Neural cell (in vitro differentiated cells): Measurements from ENCODE around the gene SCYGR6. TPM values are rescaled to one million over a fixed set of nuclear protein-coding genes. Genes with fewer than 3 reads are reported as not detected.

ENCODE experiments used
- H2AFZ ChIP-seq: fragments of 200-600, 300-800 bp; sonication (generic), shearing (Covaris generic); 2 replicates; pipeline ENCODE4 v1.6.0; 2014; ENCODE audit warnings: low read depth, mild to moderate bottlenecking, antibody characterized with exemption, low read length, moderate library complexity
- H3F3A ChIP-seq: fragments of 200-600 bp; shearing (Covaris generic); 2 replicates; pipeline ENCODE4 v1.6.1; 2016; ENCODE audit warnings: mild to moderate bottlenecking, moderate library complexity, mixed read lengths, antibody characterized with exemption, low read length; ENCODE audit not compliant: insufficient read depth, poor library complexity, severe bottlenecking
- H3K27ac ChIP-seq: fragments of 200-600, 300-800 bp; sonication (generic), shearing (Covaris generic); 2 replicates; pipeline ENCODE4 v1.5.1; 2014; ENCODE audit warnings: mild to moderate bottlenecking, low read length, moderate library complexity
- H3K27me3 ChIP-seq: fragments of 300-800, 200-600 bp; sonication (generic), shearing (Covaris generic); 2 replicates; pipeline ENCODE4 v1.6.0; 2014; ENCODE audit warnings: mild to moderate bottlenecking, low read depth, low read length, moderate library complexity; ENCODE audit not compliant: insufficient read depth
- H3K36me3 ChIP-seq: fragments of 300-800, 200-600 bp; sonication (generic), shearing (Covaris generic); 2 replicates; pipeline ENCODE4 v1.5.1; 2014; ENCODE audit warnings: mild to moderate bottlenecking, antibody characterized with exemption, low read length, moderate library complexity; ENCODE audit not compliant: insufficient read depth
- H3K4me2 ChIP-seq: fragments of 300-800, 200-600 bp; sonication (generic), shearing (Covaris generic); 2 replicates; pipeline ENCODE4 v1.6.0; 2014; ENCODE audit warnings: mild to moderate bottlenecking, low read length
- H3K4me3 ChIP-seq: fragments of 300-800, 200-600 bp; sonication (generic), shearing (Covaris generic); 2 replicates; pipeline ENCODE4 v1.5.1; 2014; ENCODE audit warnings: mild to moderate bottlenecking, low read length, moderate library complexity
- H3K79me2 ChIP-seq: fragments of 200-600 bp; shearing (Covaris generic); replicated peaks from 2 replicates; pipeline ENCODE4 v1.6.0; 2014; ENCODE audit warnings: mild to moderate bottlenecking, low read length, moderate library complexity; ENCODE audit not compliant: insufficient read depth
- H3K9ac ChIP-seq: fragments of 300-800, 200-600 bp; sonication (generic), shearing (Covaris generic); 2 replicates; pipeline ENCODE4 v1.6.1; 2016; ENCODE audit warnings: mild to moderate bottlenecking, low read length, mixed read lengths
- H3K9me2 ChIP-seq: fragments of 200-600 bp; shearing (Covaris generic); 2 replicates; pipeline ENCODE4 v1.6.1; 2016; ENCODE audit warnings: mild to moderate bottlenecking, low read length, mixed read lengths; ENCODE audit not compliant: insufficient read depth
- H3K9me3 ChIP-seq: fragments of 200-600, 300-800 bp; sonication (generic), shearing (Covaris generic); 2 replicates; pipeline ENCODE4 v1.6.1; 2016; ENCODE audit warnings: mild to moderate bottlenecking, mixed run types, low read length, moderate library complexity, mixed read lengths
- H4K20me1 ChIP-seq: fragments of 200-600 bp; shearing (Covaris generic); 2 replicates; pipeline ENCODE4 v1.6.1; 2016; ENCODE audit warnings: mild to moderate bottlenecking, mixed run types; ENCODE audit not compliant: insufficient read depth
- EP300 ChIP-seq: fragments of 450-650 bp; conservative IDR thresholded peaks from 2 replicates; pipeline ENCODE4 v1.6.1; 2014; ENCODE audit warnings: antibody characterized with exemption, mild to moderate bottlenecking, moderate library complexity; ENCODE audit not compliant: poor library complexity, severe bottlenecking
- EZH2 ChIP-seq: fragments of 200-600, 300-800 bp; shearing (Covaris generic), sonication (generic); IDR thresholded peaks from 2 replicates; pipeline ENCODE4 v1.6.1; 2014; ENCODE audit warnings: antibody characterized with exemption, low read length, borderline replicate concordance, mild to moderate bottlenecking; ENCODE audit not compliant: insufficient read depth, poor library complexity, severe bottlenecking
- MXI1 ChIP-seq: fragments of 450-650 bp; conservative IDR thresholded peaks from 2 replicates; pipeline ENCODE4 v1.6.1; 2014; ENCODE audit warnings: antibody characterized with exemption, mild to moderate bottlenecking; ENCODE audit not compliant: poor library complexity, severe bottlenecking
- POLR2AphosphoS5 ChIP-seq: IDR thresholded peaks from 2 replicates; pipeline ENCODE4 v1.6.1; 2012
- RAD21 ChIP-seq: fragments of 450-650 bp; conservative IDR thresholded peaks from 2 replicates; pipeline ENCODE4 v1.6.1; 2014; ENCODE audit warnings: antibody characterized with exemption, mild to moderate bottlenecking, moderate library complexity
- SMC3 ChIP-seq: fragments of 450-650 bp; conservative IDR thresholded peaks from 2 replicates; pipeline ENCODE4 v1.6.1; 2014; ENCODE audit warnings: antibody characterized with exemption, mild to moderate bottlenecking, moderate library complexity; ENCODE audit not compliant: poor library complexity
- TAF1 ChIP-seq: IDR thresholded peaks from 2 replicates; pipeline ENCODE4 v1.6.1; 2012; ENCODE audit warnings: low read depth
- polyA plus RNA-seq: library from polyadenylated mRNA; depleted of rRNA; stranded (reverse); fragments of >200 nt; gene quantifications from 2 replicates; pipeline ENCODE4 v1.2.3, GENCODE V29; 2014
- TF ChIP-seq, protein P1 (sequence below): fragments of 450-650 bp; IDR thresholded peaks from 2 replicates; pipeline ENCODE4 v1.5.1; 2014; ENCODE audit warnings: antibody characterized with exemption, mild to moderate bottlenecking, moderate library complexity; ENCODE audit not compliant: poor library complexity, severe bottlenecking
- TF ChIP-seq, protein P2 (sequence below): IDR thresholded peaks from 2 replicates; pipeline ENCODE4 v1.6.1; 2012; ENCODE audit warnings: borderline replicate concordance

Gene SCYGR6
- polyA plus RNA-seq, 1 donor from 2014 or later, result not detected

DNA sequence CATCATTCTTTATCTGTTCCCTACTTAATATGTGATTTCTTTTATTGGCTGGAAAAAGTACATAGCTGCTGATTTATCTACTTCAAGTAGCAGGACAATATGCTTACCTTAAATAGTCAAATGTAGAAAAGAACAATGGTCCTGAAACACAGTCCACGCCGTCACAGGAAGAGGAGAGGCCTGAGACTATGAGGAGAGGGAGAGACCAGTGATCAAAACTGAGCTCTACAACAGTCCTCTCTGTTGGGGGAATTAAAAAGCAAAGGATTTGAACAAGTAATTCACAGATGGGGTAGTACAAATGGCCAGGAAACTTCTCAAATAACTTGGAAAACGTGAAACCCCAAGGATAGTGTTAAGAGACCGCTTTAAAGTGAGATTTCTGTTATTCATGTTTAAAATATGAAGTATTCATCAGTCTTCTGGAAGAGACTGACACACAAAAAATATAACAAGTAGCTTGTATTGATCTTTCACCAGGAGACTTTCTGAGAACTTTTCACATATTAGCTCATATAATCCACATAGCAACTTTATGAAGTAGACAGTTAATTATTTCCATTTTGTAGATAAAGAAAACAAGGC lies 41.3 kb upstream of the SCYGR6 start:
- H3K79me2 ChIP-seq, result no peaks in the 10 kb centered on the region
- H3K27ac ChIP-seq, result peak overlapping the region; percentile 26
- H4K20me1 ChIP-seq, result no peaks in the 10 kb centered on the region
- TF ChIP-seq, protein P1, sequence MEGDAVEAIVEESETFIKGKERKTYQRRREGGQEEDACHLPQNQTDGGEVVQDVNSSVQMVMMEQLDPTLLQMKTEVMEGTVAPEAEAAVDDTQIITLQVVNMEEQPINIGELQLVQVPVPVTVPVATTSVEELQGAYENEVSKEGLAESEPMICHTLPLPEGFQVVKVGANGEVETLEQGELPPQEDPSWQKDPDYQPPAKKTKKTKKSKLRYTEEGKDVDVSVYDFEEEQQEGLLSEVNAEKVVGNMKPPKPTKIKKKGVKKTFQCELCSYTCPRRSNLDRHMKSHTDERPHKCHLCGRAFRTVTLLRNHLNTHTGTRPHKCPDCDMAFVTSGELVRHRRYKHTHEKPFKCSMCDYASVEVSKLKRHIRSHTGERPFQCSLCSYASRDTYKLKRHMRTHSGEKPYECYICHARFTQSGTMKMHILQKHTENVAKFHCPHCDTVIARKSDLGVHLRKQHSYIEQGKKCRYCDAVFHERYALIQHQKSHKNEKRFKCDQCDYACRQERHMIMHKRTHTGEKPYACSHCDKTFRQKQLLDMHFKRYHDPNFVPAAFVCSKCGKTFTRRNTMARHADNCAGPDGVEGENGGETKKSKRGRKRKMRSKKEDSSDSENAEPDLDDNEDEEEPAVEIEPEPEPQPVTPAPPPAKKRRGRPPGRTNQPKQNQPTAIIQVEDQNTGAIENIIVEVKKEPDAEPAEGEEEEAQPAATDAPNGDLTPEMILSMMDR, result no peak
- TF ChIP-seq RAD21, result no peak
- TF ChIP-seq POLR2AphosphoS5, result no peak
- TF ChIP-seq, protein P2, sequence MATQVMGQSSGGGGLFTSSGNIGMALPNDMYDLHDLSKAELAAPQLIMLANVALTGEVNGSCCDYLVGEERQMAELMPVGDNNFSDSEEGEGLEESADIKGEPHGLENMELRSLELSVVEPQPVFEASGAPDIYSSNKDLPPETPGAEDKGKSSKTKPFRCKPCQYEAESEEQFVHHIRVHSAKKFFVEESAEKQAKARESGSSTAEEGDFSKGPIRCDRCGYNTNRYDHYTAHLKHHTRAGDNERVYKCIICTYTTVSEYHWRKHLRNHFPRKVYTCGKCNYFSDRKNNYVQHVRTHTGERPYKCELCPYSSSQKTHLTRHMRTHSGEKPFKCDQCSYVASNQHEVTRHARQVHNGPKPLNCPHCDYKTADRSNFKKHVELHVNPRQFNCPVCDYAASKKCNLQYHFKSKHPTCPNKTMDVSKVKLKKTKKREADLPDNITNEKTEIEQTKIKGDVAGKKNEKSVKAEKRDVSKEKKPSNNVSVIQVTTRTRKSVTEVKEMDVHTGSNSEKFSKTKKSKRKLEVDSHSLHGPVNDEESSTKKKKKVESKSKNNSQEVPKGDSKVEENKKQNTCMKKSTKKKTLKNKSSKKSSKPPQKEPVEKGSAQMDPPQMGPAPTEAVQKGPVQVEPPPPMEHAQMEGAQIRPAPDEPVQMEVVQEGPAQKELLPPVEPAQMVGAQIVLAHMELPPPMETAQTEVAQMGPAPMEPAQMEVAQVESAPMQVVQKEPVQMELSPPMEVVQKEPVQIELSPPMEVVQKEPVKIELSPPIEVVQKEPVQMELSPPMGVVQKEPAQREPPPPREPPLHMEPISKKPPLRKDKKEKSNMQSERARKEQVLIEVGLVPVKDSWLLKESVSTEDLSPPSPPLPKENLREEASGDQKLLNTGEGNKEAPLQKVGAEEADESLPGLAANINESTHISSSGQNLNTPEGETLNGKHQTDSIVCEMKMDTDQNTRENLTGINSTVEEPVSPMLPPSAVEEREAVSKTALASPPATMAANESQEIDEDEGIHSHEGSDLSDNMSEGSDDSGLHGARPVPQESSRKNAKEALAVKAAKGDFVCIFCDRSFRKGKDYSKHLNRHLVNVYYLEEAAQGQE, result no peak
- no peak for TF ChIP-seq EZH2
- no peak for TF ChIP-seq EP300
- no peak for TF ChIP-seq TAF1
- TF ChIP-seq SMC3, result no peak
- no peak for TF ChIP-seq MXI1
- no peak overlapping the region for H3K4me3 ChIP-seq
- no peaks in the 10 kb centered on the region for H3K9me2 ChIP-seq
- H3F3A ChIP-seq, result peaks cover 4% of the 10 kb centered on the region
- H3K9me3 ChIP-seq, result no peaks in the 10 kb centered on the region
- H3K36me3 ChIP-seq, result no peaks in the 10 kb centered on the region
- no peak overlapping the region for H3K4me2 ChIP-seq
- H3K9ac ChIP-seq, result no peak overlapping the region
- no peaks in the 10 kb centered on the region for H3K27me3 ChIP-seq
- no peak overlapping the region for H2AFZ ChIP-seq

DNA sequence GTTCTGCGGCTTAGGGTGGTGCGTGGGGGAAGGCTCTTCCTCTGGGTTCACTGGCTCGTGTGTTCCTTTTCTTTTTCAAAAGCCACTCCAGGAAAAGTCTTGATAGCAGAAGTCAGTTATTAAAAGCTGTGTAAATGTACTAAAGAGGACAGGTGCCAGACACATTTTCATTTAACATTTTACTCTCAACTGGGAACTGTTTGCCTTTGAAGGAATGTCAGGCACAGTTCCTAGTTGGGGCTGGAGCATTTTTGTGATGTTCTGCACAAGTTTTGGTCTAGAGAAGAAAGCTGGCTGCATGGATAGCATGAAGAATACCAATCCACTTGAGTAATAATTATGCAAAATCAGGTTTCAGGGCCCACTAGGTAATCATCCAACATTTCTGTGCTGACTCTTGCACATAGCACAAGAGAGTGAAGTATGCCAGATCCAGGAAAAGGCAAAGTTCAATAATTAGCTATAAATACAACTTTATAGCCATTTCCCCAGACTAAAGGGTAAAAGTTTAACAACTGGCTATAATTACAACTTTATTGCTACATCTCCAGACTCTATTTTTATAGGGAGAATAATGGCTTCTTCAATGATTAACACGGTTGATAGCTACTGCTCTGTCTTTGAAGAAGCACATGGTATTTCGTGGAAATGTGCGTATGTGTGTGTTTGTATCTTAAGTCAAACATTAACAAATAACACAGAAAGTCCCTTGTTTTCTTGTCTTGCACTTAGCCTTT lies 37.4 kb upstream of the SCYGR6 start:
- no peak overlapping the region for H3K4me2 ChIP-seq
- no peaks in the 10 kb centered on the region for H3K79me2 ChIP-seq
- H2AFZ ChIP-seq, result no peak overlapping the region
- H3K27ac ChIP-seq, result no peak overlapping the region
- no peaks in the 10 kb centered on the region for H3K9me2 ChIP-seq
- no peaks in the 10 kb centered on the region for H3K27me3 ChIP-seq
- no peaks in the 10 kb centered on the region for H3K9me3 ChIP-seq
- no peaks in the 10 kb centered on the region for H3K36me3 ChIP-seq
- H3K9ac ChIP-seq, result no peak overlapping the region
- peaks cover 4% of the 10 kb centered on the region for H3F3A ChIP-seq
- no peaks in the 10 kb centered on the region for H4K20me1 ChIP-seq
- no peak overlapping the region for H3K4me3 ChIP-seq
- TF ChIP-seq, protein P1, result no peak
- TF ChIP-seq, protein P2, result no peak
- TF ChIP-seq EZH2 (no peak), TAF1 (no peak), EP300 (no peak), MXI1 (no peak), RAD21 (no peak), POLR2AphosphoS5 (no peak), SMC3 (no peak)
